A673 (cell line): ENCODE data around the gene ATF5.
"Not testable (repeated sequence)": the region's sequence is repeated elsewhere in the genome, so short reads cannot be mapped to it uniquely, and the experiment has no call there.

Experiments used
- EZH2 ChIP-seq: fragments of 200-600 bp; sonication (generic); IDR thresholded peaks from 2 replicates; pipeline ENCODE4 v1.6.1; 2017; ENCODE audit warnings: borderline replicate concordance, low read depth, mild to moderate bottlenecking, mixed read lengths, antibody characterized with exemption, low read length; ENCODE audit not compliant: poor library complexity, severe bottlenecking
- TF ChIP-seq, protein P1 (sequence below): fragments of 300-800, 200-600 bp; sonication (generic); conservative IDR thresholded peaks from 2 replicates; pipeline ENCODE4 v1.5.1; 2017; ENCODE audit warnings: low read depth, mild to moderate bottlenecking, antibody characterized with exemption, low read length, moderate library complexity, mixed read lengths

- TF ChIP-seq EZH2 = not testable (repeated sequence)
- TF ChIP-seq, protein P1, sequence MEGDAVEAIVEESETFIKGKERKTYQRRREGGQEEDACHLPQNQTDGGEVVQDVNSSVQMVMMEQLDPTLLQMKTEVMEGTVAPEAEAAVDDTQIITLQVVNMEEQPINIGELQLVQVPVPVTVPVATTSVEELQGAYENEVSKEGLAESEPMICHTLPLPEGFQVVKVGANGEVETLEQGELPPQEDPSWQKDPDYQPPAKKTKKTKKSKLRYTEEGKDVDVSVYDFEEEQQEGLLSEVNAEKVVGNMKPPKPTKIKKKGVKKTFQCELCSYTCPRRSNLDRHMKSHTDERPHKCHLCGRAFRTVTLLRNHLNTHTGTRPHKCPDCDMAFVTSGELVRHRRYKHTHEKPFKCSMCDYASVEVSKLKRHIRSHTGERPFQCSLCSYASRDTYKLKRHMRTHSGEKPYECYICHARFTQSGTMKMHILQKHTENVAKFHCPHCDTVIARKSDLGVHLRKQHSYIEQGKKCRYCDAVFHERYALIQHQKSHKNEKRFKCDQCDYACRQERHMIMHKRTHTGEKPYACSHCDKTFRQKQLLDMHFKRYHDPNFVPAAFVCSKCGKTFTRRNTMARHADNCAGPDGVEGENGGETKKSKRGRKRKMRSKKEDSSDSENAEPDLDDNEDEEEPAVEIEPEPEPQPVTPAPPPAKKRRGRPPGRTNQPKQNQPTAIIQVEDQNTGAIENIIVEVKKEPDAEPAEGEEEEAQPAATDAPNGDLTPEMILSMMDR = not testable (repeated sequence)
Measured at GRCh38 chr19:49958596-49958995, 29.6 kb downstream of the ATF5 start.
